Mononuclear cell (primary cell): ENCODE results near the gene DAB2IP. TPM values are rescaled to one million over a fixed set of nuclear protein-coding genes. Genes with fewer than 3 reads are reported as not detected.
"Not testable (repeated sequence)": the region's sequence is repeated elsewhere in the genome, so short reads cannot be mapped to it uniquely, and the experiment has no call there.

ENCODE experiments used
- H3K27me3 ChIP-seq: 2 replicates; pipeline ENCODE4 v1.6.0; 2011; ENCODE audit warnings: low read length, control low read depth; ENCODE audit not compliant: insufficient read depth
- H3K4me1 ChIP-seq: 2 replicates; pipeline ENCODE4 v1.5.1; 2011; ENCODE audit warnings: mild to moderate bottlenecking, low read length, control low read depth; ENCODE audit not compliant: insufficient read depth
- H3K4me3 ChIP-seq: 2 replicates; pipeline ENCODE4 v1.5.1; 2011; ENCODE audit warnings: mild to moderate bottlenecking, low read length, moderate library complexity
- H3K9me3 ChIP-seq: 2 replicates; pipeline ENCODE4 v1.5.1; 2011; ENCODE audit warnings: low read depth, mild to moderate bottlenecking, control low read depth, low read length
- total RNA-seq: library from RNA; depleted of rRNA; stranded (reverse); fragments of >200 nt; gene quantifications from one replicate; pipeline ENCODE4 v1.2.3, GENCODE V29; 2012

DAB2IP gene
- 0.10 TPM for total RNA-seq

DNA sequence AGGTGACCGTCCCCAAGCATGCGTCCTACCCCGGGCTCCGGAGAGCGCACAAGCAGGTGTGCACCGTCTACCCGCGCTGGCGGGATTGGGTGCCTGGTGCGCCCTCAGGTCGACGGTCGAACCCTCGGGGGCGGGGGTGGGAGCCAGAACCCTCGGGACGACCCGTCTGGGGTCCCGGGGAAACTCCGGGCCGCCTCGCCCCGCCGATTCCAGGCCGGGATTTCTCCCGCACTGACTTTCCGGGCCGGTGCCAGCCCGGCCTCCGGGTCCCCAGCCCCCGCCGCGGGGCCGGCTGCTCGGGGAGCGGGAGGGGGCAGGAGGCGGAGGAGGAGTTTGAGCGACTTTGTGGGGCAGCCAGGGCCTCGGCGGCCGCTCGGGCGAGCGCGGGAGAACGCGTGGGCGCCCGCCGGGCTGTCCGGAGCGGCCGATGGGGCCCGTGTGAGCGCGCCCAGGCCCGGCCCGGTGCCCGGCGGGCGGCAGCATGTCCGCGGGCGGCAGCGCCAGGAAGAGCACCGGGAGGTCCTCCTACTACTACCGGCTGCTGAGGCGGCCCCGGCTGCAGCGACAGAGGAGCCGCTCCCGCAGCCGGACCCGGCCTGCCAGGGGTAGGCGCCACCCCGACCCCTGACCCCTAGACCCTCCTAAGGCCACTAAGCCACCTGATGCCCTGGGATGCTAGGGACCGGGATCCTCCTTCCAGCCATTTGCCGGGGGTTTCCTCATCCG lies at the start of gene DAB2IP:
TSS of gene DAB2IP (plus strand) at position 340 of the 726 bp plus-strand sequence. CDS start at position 482, 142 bp downstream.
- Histone ChIP-seq H3K27me3 (peaks cover 43% of the 10 kb centered on the region), H3K4me1 (peaks cover 11% of the 10 kb centered on the region), H3K4me3 (no peak within 1 kb of the TSS), H3K9me3 (no peaks in the 10 kb centered on the region)

DNA sequence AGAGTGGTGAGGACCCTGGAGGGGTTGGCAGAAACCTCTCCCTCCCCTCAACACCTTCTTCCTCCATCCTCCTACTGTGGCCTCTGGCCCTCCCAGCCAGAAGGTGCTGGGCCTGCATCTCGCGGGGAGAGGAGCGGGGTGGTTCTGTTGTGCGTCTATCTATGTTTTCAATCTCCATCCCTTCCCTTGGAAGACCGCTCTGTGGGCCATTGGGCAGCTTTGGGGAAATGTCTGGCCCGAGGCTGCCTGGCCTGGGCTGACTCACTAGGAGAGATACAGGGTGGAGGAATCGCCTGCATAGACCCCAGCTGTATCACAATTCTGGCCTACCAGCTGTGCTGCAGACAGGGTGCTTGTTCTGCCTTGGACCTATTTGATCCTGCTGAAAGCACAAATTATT lies 48.4 kb upstream of the DAB2IP start:
- Histone ChIP-seq H3K4me3 (no peak overlapping the region), H3K9me3 (no peaks in the 10 kb centered on the region), H3K27me3 (peaks cover 30% of the 10 kb centered on the region), H3K4me1 (peaks cover 46% of the 10 kb centered on the region)

DNA sequence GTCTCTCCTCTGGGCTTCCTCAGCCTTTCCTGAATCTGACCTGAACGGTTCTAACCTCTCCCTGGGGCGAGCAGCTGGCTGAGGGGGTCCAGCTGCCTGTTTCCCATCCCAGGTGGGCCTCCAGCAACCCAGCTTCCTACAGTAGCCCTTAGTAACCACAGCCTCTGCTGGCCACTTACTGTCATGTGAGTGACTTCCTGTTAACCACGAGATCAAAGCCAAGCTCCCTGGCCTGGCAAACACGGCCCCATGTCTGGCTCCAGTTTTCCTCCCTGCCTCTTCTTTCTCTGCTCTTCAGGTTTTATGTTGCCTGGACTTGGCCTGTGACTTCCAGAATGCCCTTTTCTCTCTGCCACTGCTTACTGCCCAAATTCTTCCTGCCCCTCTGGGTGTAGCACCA lies 47.2 kb upstream of the DAB2IP start:
- peaks cover 19% of the 10 kb centered on the region for H3K27me3 ChIP-seq
- H3K4me1 ChIP-seq, result peaks cover 41% of the 10 kb centered on the region
- H3K4me3 ChIP-seq, result no peak overlapping the region
- no peaks in the 10 kb centered on the region for H3K9me3 ChIP-seq

DNA sequence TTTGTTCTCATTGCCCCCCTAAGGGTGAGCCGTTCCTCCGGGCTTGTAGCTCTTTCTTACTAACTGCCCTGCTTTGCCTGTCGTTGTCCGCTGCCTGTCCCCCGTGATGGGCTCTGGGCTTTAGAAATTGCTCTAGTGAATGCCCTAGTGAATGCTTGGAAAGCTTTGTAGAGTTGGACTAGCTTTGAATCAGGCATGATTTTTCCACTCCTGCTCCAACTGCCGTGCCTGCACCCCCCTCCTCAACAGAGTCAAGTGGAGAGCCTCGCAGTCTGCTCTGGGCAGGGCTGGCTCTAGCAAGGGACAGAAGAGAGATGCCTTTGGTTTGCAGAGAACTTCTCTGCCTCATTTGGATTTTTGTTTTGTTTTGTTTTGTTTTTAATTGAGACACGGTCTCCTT lies 46.8 kb upstream of the DAB2IP start:
- Histone ChIP-seq H3K4me3 (no peak overlapping the region), H3K9me3 (no peaks in the 10 kb centered on the region), H3K27me3 (peaks cover 17% of the 10 kb centered on the region), H3K4me1 (peaks cover 39% of the 10 kb centered on the region)

DNA sequence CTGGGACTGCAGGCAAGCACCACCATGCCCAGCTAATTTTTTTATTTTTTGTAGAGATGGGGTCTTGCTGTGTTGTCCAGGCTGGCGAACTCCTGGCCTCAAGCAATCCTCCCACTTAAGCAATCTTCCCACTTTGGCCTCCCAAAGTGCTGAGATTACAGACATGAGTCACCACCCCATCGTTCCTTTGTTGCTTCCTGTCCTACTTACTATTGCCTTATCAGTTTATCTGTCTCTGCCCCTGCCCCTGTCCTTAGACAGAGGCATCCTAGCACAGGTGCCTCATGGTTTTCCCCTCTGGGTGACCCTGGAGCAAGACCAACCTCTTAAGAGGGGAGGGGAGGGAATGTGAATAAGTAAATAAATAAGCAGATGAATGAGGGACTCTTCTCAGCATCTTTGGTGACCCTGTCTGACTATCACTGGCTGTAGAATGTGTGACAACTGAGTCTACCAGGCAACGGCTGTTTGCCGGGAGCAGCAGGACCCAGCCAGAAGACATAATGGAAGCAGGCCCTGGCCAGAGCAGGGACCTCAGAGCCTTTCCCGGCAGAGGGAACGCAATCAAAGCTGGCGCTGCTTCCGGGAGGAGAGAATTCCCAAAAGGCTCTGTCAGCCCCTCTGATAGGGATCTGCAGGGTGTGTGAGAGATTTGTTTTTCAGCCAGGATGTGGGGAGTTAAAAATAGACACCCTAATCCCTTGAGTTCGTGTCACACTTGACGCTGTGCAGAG lies 43.8 kb upstream of the DAB2IP start:
- Histone ChIP-seq H3K4me1 (peaks cover 17% of the 10 kb centered on the region), H3K27me3 (peaks cover 8% of the 10 kb centered on the region), H3K9me3 (no peaks in the 10 kb centered on the region), H3K4me3 (no peak overlapping the region)

DNA sequence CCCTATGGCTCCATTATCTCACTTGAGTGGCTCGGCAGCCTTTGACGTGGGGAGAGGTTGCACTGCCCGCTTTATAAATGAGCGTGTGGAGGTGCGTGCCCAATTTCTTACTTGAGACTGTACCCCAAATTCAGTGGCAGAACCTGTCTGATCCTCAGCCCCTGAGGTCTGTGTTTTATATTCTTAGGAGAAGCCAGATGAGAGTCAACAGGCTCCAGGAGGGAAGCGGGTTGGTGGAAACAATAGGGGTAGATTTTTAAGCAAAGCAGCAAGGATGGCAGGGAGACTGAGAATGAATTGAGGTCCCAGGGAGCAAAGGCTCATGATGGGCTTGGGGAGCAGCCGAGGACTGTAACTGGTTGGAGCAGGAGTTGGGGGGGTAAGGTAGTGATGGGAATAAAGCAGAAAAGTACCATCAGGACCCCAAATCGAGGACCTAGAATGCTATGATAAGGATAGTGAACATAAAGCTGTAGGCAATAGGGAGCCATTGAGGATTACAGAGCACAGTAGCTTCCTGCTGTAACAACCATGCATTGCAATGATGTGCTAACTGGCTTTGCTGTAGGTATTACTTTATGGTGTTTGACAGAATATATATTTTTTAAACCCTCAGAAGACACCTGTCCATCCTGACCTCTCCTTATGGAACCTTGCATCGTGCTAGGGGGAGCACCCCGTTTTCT lies 43.1 kb upstream of the DAB2IP start:
- Histone ChIP-seq H3K4me3 (no peak overlapping the region), H3K4me1 (peaks cover 24% of the 10 kb centered on the region), H3K9me3 (no peaks in the 10 kb centered on the region), H3K27me3 (peaks cover 14% of the 10 kb centered on the region)

DNA sequence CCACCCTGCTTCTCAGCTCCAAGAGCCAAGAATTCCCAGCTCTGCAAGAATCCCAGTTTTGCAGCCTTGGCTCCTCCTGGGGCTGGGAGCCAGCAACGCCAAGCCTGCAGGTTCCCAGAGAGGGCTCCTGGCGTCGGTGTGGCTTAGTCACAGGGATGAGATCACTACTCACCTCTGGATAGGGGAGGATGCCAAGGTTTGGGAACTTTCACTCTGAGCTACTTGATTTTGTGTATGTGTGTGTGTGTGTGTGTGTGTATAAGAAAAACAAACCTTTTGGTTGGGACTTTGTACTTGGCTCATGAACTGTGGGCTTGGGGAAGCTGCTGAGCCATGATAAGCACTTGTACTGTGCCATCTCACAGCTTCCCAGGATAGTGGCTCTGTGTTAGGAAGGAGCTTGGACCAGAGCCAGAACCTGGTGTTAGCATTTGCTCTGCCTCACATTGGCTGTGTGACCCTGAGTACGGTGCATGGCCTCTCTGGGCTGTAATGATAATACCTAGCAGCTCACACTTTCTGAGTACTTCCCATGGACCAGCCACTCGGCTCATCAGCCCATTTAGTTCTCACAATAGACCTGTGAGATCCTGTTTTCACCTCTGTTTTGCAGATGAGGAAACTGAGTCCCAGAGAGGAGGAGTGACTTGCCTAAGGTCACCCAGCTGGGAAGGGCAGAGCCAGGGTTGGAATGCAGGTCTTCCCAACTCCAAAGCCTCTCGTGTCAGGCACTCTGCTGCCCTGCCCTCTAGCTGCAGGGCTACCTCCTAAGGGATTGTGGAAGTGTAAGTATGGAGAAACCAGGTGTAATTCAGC lies 41.4 kb upstream of the DAB2IP start:
- Histone ChIP-seq H3K4me1 (peaks cover 13% of the 10 kb centered on the region), H3K27me3 (peaks cover 20% of the 10 kb centered on the region), H3K4me3 (no peak overlapping the region), H3K9me3 (no peaks in the 10 kb centered on the region)

DNA sequence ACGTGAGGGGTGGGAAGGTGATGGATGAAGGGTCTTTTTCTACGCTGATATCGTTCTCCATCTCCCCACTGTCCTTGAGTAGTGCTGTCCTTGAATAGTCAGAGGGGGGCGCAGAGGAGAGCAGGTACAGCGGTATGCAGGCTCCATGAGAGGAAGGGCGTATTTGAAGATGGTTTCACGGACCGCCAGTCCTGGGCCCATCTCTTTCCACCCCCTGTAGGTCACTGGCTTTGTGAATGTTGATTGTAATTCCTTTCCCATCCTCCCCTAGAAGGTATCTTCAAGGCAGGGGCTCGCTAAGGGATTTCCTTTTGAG lies 40.8 kb upstream of the DAB2IP start:
- Histone ChIP-seq H3K4me3 (no peak overlapping the region), H3K27me3 (peaks cover 20% of the 10 kb centered on the region), H3K4me1 (peaks cover 13% of the 10 kb centered on the region), H3K9me3 (no peaks in the 10 kb centered on the region)

DNA sequence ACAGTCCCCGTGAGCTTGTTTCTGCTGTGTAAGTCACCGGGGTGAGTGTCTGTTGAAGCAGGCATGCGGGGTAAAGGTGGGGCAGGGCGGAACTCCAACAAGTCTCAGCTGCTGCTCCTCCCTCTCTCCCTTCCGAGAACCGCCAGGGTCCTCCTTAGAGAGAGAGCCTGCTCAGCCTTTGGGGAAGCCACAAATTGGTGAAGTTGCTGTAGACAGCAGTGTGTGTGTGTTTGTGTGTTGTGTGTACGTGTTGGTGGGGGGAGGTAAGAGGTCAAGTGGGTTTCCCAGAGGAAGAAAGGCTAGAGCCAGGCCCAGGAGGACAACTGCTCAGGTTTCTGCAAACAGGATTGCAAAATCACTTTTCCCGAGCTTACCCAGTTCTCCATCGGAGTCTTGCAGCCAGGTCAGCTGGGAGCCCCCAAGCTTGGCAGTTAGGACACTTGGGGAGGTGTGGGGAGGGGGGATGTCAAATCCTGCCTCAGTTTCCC lies 38.9 kb upstream of the DAB2IP start:
- H3K4me1 ChIP-seq, result peaks cover 13% of the 10 kb centered on the region
- H3K27me3 ChIP-seq, result peaks cover 20% of the 10 kb centered on the region
- no peak overlapping the region for H3K4me3 ChIP-seq
- no peaks in the 10 kb centered on the region for H3K9me3 ChIP-seq

DNA sequence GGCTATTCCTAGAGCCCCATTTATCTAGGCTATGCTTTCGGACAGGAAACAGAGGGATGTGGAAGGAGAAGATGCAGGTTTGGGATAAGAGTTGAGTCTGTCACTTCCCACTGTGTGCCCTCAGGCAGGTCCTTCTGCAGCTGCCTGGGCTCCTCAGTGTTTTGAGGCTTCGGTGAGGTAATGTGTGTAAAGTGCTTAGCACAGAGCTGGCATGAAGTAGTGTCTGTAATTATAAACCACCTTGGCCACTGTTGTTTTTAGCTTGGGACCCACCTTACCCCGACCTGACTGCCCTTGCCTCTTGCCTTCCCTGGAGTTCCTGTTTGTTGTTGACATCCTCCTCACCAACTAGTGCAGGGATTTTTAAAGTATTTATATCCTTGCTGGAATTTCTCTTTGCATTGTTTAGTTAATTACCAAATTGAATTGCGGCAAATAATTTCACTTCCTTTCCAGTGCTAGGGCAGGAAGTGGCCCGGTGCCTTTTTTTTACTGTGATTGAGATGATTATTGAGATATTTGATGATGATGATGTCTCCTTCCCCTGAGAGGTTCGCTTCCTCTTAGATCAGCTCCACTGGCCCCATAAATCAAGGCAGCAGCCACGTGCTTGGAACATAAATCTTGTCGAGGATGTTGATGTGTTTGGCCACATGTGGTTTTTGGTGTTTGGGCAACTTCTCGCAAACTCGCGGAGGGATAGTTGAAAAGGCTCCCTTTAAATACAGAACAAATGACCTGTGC lies 38.3 kb upstream of the DAB2IP start:
- Histone ChIP-seq H3K4me3 (no peak overlapping the region), H3K4me1 (peaks cover 13% of the 10 kb centered on the region), H3K9me3 (no peaks in the 10 kb centered on the region), H3K27me3 (peaks cover 20% of the 10 kb centered on the region)

DNA sequence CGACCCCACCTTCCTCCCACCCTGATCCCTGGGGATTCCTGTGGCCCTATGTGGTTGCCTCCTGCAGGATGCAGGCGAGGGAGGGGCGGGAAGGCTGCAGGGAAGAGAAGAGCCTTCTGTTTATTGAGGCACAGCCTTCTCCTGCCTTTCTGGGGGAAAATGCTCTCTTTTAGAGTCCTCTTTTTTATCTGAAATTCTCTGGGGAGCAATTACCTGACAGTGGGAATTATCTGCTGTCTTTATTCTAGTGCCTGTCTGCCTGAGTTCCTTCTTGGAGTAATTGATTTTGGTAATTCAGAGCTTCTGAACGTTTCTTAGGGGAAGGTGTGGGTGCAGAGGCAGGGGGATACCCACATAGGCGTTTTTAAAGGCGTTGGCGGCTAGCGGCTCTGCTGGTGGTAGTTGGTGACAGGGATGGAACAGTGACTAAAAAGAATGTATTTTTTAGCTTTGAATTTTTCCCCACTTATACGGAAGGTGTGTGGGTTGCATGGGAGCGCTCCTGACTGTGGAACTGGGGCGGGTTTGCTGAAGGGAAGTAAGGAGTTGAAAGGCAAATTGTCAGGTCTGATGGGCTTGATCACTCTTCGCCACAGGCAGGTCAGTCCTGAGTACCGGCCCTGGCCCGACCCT lies 35.2 kb upstream of the DAB2IP start:
- Histone ChIP-seq H3K4me3 (no peak overlapping the region), H3K4me1 (peaks cover 13% of the 10 kb centered on the region), H3K9me3 (no peaks in the 10 kb centered on the region), H3K27me3 (peaks cover 16% of the 10 kb centered on the region)

DNA sequence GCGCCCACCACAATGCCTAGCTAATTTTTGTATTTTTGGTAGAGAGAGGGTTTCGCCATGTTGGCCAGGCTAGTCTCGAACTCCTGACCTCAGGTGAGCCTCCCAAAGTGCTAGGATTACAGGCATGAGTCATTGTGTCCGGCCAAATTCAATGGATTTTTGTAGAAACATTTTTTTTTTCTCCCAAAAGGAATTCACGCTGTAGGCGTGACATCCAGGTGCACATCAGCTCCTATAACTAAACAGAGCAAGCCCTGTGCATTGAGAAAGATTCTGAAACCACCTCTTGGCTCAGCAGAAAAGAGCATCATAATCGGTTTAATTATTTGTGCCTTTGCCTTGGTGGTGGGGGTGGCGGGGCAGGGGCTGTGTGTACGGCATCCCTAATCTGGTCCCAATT lies 32.9 kb upstream of the DAB2IP start:
- Histone ChIP-seq H3K27me3 (peaks cover 4% of the 10 kb centered on the region), H3K4me3 (no peak overlapping the region), H3K4me1 (peaks cover 4% of the 10 kb centered on the region), H3K9me3 (no peaks in the 10 kb centered on the region)

DNA sequence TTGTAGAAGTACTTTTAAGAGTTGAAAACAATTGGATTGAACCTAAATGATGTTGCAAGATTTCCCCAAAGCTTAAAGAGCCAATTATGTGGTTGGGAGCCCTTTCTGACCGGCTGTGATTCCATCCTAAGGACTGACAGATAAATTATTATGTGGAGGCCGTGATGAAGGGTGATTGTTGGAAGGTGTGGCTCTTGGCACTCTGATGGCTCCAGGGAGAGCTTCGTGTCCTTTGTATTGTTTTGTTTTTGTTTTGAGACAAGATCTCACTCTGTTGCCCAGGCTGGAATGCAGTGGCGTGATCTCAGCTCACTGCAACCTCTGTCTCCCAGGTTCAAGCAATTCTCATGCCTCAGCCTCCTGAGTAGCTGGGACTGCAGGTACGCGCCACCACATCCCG lies 32.5 kb upstream of the DAB2IP start:
- not testable (repeated sequence) for H3K9me3 ChIP-seq, H3K4me3 ChIP-seq, H3K4me1 ChIP-seq, H3K27me3 ChIP-seq
